Glomerular visceral epithelial cell (primary cell): ENCODE measurements around the gene MRTFA.
A peak's percentile ranks its signal among the peaks of the same experiment; 100 is the strongest.

Experiments used
- DNase-seq: peaks from one replicate; pipeline ENCODE4 v3.0.0-alpha.2; 2016; ENCODE audit errors: extremely low spot score

Gene MRTFA

DNA sequence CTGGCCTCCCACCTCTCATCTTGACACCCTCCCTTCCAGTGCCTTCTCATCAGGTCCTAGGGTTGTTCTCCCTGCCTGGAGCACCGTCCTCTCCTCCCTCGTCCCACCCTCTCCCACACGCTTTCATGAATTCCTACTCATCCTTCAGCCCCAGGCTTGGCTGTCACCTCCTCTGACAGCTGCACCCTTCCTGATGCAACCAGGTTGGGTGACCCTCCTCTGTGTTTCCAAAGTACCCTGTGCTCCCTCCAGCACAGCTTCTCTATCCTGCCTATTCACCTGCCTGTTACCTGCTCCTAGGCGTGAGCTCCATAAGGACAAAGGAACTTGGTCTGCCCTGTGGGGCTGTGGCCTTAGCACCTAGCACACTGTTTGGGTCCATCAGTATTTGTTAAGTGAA is 207.7 kb downstream of the MRTFA start:
- no peak for DNase-seq

DNA sequence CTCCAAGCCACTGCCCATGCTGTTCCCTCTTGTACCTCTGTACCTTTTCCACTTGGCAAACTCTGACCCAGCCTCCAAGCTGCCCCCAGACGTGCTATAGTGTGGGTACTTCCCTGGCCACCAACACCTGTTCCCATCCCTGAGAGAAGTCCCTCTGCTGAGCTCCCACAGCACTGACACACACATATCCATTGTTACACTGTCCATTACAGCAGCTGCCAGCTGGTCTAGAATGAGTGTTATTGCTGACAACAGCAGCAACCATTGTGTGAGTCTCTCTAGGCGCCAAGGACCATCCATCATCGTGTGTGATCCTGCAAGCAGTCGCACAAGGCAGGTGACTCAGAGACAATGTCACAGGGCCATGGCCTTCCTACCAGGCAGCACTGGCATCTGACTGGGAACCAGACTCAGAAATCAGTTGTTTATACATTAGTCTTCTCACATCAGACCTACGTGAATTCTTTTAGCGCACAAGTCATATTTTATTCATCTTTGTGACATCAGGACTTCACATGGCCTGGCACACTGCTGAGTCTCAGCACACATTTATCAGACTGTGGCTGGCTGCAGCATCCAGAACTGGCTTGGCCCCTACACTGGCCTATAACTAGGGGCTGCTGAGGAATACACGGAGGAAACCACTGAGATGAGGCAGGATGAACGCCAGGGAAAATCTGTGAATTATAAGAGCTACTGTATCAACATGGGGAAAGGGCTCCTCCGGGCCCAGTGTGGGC is 209.8 kb downstream of the MRTFA start:
- DNase-seq, result no peak

DNA sequence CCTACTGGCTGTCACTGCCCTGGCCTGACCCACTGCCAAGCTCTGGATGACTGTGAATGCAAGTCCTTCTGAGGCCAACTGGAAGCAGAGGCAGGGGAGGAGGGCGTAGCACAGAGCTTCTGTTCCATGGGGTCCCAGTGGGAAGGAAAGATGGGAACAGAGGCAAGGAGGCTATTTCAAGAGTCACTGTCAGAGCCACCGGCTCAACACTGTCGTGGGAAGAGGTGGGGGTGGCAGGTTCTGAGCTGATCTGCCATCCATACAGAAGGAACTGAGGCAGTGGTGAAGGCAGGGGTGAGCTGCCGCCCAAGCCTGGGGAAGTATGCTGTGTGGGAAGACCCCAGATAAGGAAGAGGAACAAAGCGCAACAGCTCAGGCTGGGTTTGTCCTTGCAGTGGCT is 211.4 kb downstream of the MRTFA start:
- DNase-seq, result no peak

DNA sequence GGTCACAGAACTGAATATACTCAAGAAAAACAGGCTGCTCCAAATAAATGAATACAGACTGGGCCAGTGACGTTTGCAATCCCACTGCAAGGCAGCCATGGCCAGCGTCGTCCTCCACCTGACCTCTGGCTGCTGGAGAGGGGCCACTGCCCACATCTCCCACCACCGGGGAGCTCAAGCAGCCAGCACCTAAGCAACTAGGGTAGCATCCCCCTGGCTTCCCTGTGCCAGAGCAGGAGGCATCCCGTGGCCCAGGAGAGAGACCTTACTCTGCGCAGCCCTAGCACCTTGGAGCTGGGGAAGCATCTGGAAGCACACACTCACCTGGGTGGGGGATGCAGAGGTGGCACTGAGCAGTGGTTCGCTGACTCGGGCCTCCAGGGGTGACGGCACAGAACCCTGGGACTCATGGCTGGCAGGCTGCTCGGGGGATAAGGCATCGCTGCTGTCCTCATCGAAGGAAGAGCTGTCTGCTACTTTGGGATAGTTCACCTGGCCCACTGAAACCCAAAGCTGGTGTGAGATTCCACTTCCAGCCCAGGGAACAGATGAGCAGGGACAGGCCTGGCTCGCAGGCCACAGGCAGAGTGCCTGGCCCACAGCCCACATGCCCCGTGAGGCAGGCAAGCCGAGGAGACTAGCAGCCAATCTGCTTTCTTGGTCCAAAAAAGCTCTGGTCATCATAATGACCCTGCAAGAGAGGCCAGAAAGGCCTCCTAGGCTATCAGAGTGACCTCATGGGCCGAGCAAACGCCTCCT is 212.5 kb downstream of the MRTFA start:
- no peak for DNase-seq

DNA sequence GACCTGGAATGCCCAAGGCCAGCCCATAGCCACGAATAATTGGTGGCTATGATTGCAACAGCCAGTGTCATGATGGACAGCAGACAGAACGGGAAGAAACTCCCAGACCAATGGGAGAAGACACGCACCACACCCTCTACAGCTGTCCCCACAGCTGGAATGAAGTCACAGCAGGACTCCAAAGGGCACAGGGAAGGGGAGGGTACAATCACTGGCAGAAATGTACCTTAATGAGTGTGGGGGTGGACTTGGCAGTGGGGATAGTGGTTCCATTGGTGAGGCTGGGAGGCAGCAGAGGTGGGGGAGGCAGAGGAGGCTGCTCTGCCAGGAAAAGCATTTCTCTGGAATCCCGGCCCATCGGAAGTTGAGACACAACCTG is 213.2 kb downstream of the MRTFA start:
- DNase-seq, result no peak

DNA sequence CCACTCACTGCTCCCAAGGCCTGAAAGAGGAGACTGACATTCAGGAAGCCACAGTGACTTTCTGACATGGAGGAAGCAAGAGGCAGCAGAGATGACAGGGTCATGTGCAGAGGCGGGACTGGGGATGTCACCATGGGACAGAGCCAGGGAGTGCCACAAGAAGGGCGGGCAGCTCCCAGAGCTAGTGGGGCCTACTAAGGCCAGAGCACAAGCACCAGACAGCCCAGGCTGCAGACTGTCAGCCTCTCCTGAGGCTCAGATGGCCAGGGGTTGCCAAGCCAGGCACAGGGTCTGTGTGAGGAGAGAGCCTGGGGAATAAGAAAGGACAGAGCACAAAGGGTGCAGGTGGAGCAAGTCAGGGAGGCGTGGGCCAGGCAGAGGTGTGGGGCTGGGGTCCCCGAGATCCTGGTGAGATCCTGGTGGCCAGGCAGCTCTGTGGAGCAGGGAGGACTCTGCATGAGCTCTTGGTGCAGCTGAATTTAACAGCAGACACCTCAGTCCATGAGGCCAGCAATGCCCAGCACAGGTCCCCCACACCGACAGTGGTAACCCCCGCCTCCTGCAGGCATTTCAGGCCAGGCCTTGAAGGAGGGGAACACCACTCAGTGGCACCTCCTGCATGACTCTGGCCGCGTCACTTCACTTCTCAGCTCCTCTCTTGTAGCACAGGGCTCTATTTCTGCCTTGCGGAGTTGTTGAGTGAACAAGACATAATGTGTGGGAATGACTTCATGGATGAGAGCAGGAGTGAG is 213.8 kb downstream of the MRTFA start:
- DNase-seq, result no peak

DNA sequence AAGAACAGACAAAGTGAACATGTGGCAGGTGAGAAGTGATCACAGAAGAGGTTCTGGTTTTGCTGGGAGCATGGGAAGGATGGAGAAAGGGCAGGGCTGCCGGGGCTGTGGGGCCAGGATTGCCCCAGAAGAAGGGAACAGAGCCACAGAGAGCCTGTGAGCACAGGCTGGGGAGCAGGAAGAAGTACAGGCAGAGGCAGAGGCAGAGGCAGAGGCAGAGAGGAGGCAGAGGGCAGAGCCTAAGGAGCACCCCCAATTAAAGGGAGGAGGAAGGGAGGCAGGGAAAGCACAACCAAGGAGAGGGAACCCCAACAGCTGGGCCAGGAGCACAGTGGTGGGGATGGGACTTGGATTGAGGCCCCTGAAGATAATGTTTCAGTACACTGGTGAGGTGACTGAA is 214.6 kb downstream of the MRTFA start:
- DNase-seq, result no peak

DNA sequence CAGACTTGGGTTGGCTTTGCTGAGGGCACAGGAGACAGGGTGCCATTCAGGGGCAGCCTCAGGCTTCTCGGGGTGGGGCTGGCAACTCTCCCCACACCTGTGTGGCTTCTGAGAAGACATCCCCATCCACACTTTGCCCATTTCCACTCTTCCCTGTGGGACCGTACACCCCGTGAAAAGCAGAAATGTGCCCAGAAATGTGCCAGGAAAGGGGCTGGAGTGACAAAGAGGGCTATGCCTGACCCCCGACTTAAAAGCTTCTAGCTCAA is 215.5 kb downstream of the MRTFA start:
- no peak for DNase-seq

DNA sequence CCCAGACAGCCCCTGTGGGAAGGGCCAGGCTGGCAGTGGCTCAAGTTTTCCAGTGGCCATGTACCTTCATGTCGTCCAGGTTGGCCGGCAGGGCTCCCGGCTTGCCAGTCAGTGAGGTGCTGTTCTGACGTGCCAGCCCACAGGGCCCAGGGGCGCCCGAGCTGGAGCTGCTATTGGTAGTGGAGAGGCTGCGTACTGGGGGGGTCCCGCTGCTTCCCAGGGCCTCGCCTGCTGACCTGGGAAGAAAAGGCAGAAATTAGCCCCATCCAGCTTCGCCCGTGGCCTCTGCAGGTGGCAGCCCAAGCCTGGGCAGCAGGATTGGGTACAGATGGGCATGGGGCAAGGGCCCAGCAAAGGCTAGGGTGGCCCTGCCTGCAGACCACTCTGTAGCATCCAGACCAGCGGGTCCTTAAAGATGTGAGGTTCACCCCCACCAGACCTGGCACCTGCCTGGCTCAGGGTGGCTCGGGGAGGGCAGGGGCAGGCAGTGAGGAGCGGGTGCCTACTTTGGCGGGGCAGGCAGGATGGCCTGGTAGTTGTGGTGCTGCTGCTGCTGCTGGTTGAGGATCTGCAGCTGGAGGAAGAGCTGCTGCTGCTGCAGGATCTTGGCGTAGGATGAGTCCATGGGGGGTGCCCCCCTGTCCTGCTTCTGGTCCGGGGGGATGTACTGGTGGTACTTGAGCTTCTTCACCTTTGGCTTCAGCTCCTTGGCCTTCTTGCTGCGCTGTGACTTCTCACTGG is 216.0 kb downstream of the MRTFA start:
- DNase-seq, result no peak

DNA sequence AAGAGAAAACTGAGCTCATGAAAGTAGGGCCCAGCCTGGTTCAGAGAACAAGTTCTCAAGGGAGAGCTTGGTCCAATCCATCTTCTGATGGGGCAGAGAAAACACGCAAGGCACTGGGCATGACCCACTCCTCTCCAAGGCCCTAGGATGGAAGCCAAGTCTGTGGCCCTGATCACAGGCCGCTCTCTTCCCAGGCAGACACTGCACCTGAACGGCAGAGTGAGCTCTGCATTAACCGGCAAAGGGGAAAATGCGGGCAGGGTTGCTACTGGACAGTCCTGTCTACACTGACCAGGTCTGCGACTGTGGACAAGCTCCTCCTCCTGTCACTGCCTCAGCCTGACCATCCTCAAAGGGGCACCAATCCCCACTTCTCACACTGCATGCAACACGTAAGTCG is 216.8 kb downstream of the MRTFA start:
- DNase-seq, result no peak

DNA sequence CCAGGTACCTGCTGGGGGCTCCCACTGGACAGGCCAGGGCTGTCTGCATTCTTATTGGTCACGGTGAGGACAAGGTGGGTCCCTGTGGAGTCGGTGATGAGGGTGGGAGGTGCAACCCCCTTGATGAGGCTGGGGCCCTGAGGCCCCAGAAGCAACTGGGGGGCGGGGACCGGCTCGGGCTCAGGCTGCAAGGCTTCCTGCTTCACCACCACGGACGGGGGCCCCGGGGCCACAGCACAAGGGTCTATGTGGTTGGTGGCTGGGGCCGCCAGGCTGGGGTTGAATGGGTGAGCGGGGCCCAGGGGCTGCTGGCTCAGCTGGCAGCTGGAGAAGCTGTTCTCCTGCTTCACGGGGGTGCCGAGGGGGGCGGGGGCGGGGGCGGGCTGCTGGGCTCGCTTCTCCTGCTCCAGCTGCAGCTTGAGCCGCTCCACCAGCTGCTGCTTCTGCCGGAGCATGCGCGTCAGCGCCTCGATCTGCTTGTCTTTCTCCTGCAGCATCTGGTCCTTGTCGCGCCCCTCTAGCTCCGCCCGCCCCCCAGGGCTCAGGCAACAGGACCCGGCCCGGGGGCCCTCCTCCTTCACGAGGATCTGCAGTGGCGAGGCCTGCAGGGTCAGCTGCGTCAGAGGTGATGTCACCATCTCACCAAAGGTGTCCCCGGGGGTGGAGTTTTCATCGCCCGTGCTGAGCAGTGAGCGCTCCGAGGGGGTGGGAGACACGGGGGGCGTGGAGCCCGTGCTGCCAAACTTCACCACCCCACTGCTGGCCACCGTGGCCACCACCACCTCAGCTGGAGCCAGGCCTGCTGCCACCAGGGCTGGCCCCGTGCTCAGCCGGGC is 217.9 kb downstream of the MRTFA start:
- DNase-seq, result no peak

DNA sequence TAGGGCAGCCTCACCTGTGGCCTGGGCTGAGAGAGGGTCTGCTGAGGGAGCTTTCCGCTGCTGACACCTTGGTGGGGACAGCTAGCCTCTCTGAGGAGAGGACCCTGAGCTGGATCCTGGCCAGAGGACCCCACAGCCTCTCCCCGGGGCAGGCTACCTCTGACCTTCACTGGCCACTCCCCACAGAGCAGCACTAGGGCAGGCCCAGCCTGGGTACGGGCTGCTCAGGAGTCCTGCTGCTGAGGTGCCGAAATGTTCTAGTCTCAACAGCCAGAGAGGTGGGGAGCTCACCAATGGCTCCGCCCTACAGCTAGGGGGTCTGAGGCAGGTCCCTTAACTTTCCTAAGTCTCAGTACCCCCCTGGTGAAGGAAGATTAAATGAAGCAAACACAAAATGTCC is 218.6 kb downstream of the MRTFA start:
- no peak for DNase-seq

DNA sequence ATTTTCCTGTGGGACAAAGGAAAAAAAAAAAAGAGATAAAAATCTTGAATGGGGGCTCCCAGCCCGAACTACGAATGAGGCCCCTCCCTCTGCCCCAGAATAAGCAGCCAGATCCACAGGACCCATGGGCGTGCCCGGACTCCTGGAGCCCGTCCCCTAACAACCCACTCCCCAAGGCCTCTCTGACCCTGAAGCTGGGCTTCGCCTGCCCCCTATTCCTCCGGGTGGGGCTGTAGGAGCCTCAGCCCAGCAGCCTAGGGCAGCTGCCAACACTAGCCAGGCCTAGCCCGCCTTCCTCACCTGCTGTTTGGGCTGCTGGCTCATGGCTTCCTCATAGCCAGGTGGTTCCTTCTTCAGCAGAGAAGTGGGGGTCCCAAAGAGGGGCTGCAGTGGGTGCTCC is 219.5 kb downstream of the MRTFA start:
- DNase-seq, result no peak

DNA sequence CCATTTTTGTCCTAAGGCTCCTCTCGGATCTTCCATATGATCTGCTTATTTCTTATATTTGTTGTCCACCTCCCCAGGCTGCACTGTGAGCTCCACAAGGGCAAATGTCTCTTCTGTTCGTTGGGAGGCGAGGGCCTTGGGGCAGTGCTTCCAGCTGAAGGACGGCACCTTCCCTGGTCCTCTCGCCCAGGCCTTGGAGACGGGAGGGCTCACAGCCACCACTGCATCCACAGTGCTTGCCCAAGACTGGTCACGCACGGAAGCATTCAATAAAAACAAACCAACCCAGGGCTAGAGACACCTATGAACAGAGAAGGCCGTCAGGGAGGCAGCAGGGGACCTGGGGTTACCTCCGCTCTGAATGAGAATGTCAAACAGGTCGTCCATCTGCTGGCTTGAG is 219.9 kb downstream of the MRTFA start:
- no peak for DNase-seq

DNA sequence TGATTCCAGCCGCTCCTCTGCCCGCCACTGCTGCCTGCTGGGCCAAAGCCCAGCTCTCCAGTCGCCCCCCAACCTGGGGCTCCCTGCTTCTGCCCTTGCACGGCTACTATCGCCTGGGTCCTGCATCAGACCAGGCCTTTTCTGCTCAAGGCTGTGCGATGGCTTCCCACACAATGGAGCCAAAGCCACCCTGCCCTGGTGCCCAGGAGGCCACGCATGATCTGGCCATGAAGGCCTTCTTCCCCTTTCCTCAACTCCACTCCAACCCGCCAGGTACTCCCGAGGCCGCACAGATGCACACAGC is 220.3 kb downstream of the MRTFA start:
- DNase-seq, result no peak

DNA sequence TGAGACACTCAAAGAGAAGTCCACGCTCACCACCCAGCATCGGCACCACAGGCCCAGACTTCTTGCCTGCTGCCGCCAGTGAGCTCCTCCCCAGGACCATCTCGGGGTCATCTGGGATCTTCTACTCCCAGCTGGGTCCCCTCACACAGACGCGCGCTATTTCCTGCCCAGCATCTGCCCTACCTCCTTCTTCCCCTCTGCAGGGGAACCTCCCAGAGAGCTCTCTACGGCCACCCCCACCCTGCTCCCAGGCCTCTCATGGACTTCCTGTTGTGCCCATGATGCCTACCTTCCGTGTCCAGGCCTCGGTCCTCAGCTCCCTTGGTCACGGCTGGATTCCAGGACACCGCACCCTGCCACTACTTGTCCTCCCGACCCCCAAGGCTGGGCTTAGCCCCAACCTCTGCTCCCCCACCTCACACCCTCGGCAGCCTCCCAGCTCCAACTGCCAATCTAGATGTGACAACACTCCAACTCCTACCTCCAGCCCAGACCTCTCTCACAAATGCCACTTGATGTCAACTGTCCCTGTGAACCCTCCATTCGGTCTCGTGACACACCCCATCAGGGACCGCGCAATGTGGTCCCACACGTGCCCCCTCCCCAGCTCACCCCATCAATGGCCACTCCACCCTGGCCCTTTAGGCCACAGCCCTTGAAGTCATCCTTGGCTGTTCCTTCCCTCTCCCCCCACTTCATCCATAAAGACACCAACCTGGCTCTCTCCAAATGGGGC is 220.8 kb downstream of the MRTFA start:
- no peak for DNase-seq

DNA sequence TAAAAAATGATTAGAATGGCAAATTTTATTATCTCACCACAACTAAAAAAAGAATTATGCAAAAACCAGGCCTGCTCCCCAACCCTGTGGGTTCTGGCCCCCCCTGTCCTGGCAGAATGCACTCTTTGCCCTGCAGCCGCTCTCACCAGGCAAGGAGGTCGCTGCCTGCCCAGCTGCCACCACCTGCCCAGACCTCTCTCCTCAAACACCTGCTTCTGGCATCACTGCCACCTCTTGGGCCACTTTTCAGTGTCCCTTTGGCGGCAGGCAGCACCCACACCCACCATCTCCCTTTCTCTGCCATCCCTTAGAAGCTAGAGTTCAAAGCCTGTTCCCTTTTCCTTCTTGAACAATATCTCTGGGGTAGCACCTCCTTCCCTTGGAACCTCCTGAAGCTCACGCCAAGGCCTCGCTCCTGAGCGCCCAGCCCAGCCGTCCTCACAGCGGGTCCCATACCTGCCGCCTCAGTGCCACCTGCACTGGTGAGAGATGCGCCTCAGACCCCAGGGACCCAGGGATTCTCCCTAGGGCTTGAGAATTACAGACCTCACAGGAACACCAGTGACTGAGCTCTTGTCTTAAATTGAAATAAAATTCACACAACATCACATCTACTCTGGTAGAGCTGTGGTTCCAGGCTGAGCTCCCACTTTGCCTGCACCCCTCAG is 221.5 kb downstream of the MRTFA start:
- no peak for DNase-seq

DNA sequence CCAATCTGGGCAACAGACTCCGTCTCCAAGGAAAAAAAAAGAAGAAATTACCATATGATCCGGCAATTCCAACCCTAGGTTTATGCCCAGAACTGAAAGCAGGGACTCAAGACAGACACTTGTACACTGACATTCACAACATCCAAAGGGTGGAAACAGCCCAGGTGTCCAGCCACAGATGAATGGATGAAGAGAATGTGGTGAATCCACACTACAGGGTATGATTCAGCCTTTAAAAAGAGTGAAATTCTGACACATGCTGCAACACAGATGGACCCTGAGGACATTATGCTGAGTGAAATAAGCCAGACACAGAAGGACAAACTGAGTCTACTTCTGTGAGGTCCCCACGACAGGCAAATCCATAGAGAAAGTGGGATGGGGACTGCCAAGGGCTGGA is 222.2 kb downstream of the MRTFA start:
- peak; percentile 58 for DNase-seq

DNA sequence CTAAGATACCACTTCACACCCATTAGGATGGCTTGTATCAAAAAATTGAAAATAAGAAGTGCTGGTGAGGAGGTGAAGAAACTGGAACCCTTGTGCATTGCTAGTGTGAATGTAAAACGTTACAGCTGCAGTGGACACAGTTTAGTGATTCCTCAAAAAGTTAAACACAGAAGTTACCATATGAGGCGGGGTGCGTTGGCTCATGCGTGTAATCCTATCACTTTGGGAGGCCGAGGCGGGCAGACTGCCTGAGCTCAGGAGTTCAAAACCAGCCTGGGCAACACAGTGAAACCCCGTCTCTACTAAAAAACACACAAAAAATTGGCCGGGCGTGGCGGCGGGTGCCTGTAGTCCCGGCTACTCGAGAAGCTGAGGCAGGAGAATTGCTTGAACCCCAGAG is 222.6 kb downstream of the MRTFA start:
- no peak for DNase-seq

DNA sequence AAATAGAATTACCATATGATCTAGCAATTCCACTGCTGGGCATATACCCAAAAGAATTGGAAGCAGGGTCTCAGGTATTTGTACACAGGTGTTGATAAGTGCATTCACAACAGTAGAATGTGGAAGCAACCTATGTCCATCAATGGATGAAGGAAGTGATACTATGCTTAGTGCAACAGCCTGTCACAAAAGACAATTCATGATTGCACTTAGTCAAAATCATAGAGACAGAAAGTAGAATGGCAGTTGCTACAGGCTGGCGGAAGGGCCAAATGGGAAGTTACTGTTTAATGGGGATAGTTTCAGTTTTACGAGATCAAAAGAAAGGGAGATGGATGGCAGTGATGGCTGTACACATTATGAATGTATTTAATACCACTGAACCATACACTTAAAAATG is 224.1 kb downstream of the MRTFA start:
- DNase-seq, result no peak

DNA sequence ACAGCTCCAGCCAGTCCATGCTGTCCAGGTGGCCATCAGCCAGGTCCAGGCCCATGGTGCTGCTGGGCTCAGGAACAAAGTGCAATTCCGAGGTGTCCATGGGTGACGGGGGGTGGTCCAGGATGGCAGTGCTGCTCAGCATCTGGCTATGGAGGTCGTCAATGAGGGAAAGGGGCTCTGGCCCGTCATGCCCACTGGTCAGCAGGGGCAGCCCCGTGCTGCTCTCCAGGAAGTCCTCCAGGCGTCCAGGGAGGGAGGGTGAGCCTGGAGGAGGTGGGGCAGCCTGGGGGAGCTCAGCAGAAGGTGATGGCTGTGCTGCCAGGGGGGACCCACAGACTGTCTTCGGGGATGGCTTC is 225.0 kb downstream of the MRTFA start:
- DNase-seq, result no peak
